OCI-LY7 (cell line): ENCODE data around the gene ANKRD42.

Source experiments
- EZH2phosphoT487 ChIP-seq: fragments of 200-600 bp; sonication (generic); IDR thresholded peaks from 2 replicates; pipeline ENCODE4 v1.6.1; 2018; ENCODE audit warnings: low read depth, borderline replicate concordance, mild to moderate bottlenecking, mixed run types, antibody characterized with exemption, low read length, moderate library complexity, mixed read lengths
- TF ChIP-seq, protein P1 (sequence below): fragments of 200-600 bp; sonication (generic); conservative IDR thresholded peaks from 2 replicates; pipeline ENCODE4 v1.5.1; 2014; ENCODE audit warnings: mild to moderate bottlenecking, antibody characterized with exemption, low read length, moderate library complexity, mixed read lengths

DNA sequence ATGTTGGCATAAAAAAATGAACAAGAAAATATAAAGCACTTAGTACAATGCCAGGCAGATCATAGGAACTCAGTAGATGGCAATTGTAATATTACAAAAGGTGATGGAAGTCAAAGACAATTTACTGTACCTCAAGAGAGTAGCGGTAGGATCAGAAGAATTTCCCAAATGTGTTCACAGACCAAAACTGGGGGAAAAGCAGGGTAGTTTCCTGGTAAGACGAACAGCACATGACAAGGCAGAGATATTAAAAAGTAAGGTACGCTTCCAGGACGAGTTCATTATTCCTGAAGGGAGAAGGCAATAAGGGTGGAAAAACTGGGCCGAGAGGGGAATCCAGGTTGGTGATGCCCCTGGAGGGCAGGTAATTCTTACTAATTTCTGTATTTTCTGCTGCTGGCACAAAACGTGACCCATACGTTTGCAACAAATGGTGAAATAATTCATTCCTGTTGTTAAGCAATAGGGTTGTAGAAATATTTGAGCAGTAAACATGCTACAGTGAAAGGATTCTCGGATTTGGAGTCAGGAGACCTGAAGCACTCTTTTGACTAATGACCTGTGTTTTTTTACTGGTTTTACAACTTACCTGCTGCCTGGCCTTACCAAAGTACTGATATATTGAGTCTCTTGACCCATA, 786 bp upstream of the ANKRD42 start:
- TF ChIP-seq, protein P1, sequence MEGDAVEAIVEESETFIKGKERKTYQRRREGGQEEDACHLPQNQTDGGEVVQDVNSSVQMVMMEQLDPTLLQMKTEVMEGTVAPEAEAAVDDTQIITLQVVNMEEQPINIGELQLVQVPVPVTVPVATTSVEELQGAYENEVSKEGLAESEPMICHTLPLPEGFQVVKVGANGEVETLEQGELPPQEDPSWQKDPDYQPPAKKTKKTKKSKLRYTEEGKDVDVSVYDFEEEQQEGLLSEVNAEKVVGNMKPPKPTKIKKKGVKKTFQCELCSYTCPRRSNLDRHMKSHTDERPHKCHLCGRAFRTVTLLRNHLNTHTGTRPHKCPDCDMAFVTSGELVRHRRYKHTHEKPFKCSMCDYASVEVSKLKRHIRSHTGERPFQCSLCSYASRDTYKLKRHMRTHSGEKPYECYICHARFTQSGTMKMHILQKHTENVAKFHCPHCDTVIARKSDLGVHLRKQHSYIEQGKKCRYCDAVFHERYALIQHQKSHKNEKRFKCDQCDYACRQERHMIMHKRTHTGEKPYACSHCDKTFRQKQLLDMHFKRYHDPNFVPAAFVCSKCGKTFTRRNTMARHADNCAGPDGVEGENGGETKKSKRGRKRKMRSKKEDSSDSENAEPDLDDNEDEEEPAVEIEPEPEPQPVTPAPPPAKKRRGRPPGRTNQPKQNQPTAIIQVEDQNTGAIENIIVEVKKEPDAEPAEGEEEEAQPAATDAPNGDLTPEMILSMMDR = no peak
- TF ChIP-seq EZH2phosphoT487 = no peak
